AG09309 (cell line): ENCODE results near the gene BAIAP2.

Experiments
- DNase-seq: peaks from one replicate; pipeline ENCODE4 v3.0.0-alpha.2; 2010; ENCODE audit warnings: low read depth
- H3K4me3 ChIP-seq: 2 replicates; pipeline ENCODE4 v1.5.1; 2011; ENCODE audit warnings: mild to moderate bottlenecking, low read depth, low read length, moderate library complexity; ENCODE audit not compliant: control insufficient read depth
- TF ChIP-seq, protein P1 (sequence below): IDR thresholded peaks from 2 replicates; pipeline ENCODE4 v1.5.1; 2011; ENCODE audit warnings: mild to moderate bottlenecking, low read depth, low read length, inconsistent platforms; ENCODE audit not compliant: insufficient read depth, control insufficient read depth; ENCODE audit errors: missing control alignments

BAIAP2 gene

DNA sequence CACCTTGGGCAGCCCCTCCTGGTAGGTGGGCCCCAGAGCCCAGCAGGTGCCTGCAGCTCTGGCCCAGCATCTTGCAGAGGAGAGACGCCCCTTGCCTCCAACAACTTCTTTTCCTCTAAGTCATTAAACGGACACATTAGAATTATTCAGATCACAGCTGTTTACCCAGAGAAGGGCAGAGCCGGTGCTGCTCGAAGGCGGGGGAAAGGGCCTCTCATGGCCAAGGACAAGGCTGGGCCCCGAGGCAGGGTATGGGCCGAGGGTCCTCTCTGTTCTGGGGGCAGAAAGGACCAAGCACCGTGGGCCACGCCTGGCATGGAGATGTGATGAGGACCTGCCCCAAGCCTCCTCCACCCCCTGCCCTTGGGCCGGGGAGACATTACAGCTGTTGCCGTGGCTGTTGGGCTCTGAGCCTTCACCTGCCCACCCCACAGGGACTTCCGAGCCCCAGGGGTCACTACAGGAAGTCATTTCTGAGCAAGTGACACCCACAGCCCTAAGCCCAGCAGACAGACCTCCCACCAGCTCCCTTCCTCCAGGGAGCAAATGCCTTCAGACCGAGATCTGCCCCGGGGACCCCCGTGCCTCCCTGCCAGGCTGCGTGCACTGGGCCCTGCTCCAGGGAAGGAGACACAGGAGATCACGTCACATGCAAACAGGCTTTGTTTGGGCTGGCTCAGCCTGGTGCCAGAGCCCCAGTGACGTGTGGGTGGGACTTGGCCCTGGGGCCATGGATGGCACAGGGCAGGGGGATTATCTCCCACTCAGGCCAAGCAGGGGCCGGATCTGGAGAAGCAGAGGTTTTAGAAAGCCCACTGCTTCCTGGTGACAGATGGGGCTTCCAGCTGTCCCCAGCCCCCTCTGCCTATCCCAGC, 129.7 kb downstream of the BAIAP2 start:
- TF ChIP-seq, protein P1, sequence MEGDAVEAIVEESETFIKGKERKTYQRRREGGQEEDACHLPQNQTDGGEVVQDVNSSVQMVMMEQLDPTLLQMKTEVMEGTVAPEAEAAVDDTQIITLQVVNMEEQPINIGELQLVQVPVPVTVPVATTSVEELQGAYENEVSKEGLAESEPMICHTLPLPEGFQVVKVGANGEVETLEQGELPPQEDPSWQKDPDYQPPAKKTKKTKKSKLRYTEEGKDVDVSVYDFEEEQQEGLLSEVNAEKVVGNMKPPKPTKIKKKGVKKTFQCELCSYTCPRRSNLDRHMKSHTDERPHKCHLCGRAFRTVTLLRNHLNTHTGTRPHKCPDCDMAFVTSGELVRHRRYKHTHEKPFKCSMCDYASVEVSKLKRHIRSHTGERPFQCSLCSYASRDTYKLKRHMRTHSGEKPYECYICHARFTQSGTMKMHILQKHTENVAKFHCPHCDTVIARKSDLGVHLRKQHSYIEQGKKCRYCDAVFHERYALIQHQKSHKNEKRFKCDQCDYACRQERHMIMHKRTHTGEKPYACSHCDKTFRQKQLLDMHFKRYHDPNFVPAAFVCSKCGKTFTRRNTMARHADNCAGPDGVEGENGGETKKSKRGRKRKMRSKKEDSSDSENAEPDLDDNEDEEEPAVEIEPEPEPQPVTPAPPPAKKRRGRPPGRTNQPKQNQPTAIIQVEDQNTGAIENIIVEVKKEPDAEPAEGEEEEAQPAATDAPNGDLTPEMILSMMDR = no peak
- no peak for DNase-seq
- H3K4me3 ChIP-seq = no peak overlapping the region

DNA sequence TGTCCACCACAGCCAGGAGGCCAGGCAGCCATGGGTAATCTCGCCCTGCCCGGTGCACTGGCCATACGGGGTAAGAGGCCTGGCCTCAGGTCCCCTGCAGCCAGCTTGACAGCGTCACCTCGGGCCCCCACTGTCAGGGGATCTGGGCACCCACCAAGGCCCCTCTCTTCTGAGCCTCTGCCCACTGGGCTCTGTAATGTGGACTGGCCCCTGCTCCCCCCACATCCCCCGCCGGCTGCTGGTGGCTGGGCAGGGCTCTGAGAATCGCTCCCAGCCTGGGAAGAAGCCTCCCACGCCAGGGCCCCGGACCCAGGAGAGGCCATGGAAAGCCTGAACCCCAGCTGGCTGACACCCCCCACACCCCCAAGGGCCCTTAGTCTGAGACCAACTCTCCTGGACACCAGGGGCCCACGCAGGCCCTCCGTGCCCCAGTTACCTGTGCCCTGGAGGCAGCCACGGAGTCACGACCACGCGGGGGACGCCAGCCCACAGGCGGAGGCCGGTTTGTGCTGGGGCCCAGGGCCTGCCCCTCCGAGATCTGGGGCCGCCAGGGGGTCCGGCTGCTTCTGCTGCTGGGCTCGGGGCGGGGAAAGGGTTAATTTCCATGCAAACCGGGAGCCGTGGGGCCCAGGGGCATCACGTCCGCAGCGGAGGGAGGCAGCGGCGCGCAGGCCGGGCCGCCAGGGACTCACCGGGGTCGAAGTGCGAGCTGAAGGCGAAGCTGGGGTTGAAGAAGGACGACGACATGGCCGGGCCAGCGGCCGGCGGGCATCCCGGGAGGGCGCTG, 130.5 kb downstream of the BAIAP2 start, which contains the start of gene PVALEF:
TSS of gene PVALEF (plus strand) at position 262 of the 787 bp plus-strand sequence. CDS start 15,720 bp downstream, outside the sequence.
- no peak for DNase-seq
- TF ChIP-seq, protein P1 = no peak
- H3K4me3 ChIP-seq = no peak within 1 kb of the TSS

- no peak for DNase-seq
- no peak within 1 kb of the TSS for H3K4me3 ChIP-seq
- TF ChIP-seq, protein P1 = no peak
These were observed 131.1 kb downstream of the BAIAP2 start, which contains the start of gene AATK for GRCh38 chr17:81166033-81166492. Gene AATK, minus strand, starts transcription at chr17:81166221. Its CDS starts 229 bp downstream, at chr17:81165992.
